SK-N-SH (cell line): ENCODE measurements around the gene SRSF10. TPM values are rescaled to one million over a fixed set of nuclear protein-coding genes. Genes with fewer than 3 reads are reported as not detected.

ENCODE experiments used
- CTCF ChIA-PET: fragments of 300-600, 350-600 bp; formaldehyde crosslinking; extraction: SDS; loops from one replicate; lab custom pipeline; 2021; lab: Yijun Ruan, JAX
- POLR2A ChIA-PET: fragments of 350-600 bp; sonication (Branson Sonifier 250); formaldehyde crosslinking; extraction: SDS; loops from one replicate; lab custom pipeline; 2020; ENCODE audit warnings: antibody characterized with exemption, inconsistent platforms; lab: Yijun Ruan, JAX
- DNase-seq: peaks from one replicate; pipeline ENCODE4 v3.0.0; 2012
- H2AFZ ChIP-seq: fragments of 200-600 bp; sonication (generic); 2 replicates; pipeline ENCODE4 v1.8.1; 2016; ENCODE audit warnings: antibody characterized with exemption, mild to moderate bottlenecking, low read depth
- H3F3A ChIP-seq: fragments of 200-600 bp; sonication (generic); replicated peaks from 2 replicates; pipeline ENCODE3; 2016; ENCODE audit warnings: antibody characterized with exemption, mild to moderate bottlenecking; ENCODE audit not compliant: insufficient read depth
- H3K27ac ChIP-seq, 2 experiments: fragments of 200-500 bp in 1 of 2; fragments of 200-600 bp in 1 of 2; sonication (Bioruptor generic) in 1 of 2; sonication (generic), shearing (Covaris generic) in 1 of 2; 2 replicates each; pipeline versions ENCODE4 v1.5.1 to v1.6.1; 2014 to 2016; ENCODE audit warnings: low read depth in 2 of 2, inconsistent platforms in 1 of 2, low read length in 1 of 2, mild to moderate bottlenecking in 1 of 2, mixed read lengths in 1 of 2
- H3K27me3 ChIP-seq: fragments of 200-600 bp; sonication (generic), shearing (Covaris generic); 2 replicates; pipeline ENCODE4 v1.6.1; 2016; ENCODE audit warnings: mixed run types; ENCODE audit not compliant: insufficient read depth
- H3K36me3 ChIP-seq, 2 experiments: fragments of 200-500 bp in 1 of 2; fragments of 200-600 bp in 1 of 2; sonication (Bioruptor generic) in 1 of 2; sonication (generic) in 1 of 2; replicated peaks in 1 of 2; 2 replicates each; pipeline versions ENCODE3 to v1.5.1; 2014 to 2016; ENCODE audit warnings: low read length in 1 of 2, mild to moderate bottlenecking in 1 of 2; ENCODE audit not compliant: insufficient read depth in 2 of 2, control insufficient read depth in 1 of 2
- H3K4me1 ChIP-seq, 2 experiments: fragments of 200-500 bp in 1 of 2; fragments of 200-600 bp in 1 of 2; sonication (Bioruptor generic) in 1 of 2; sonication (generic), shearing (Covaris generic) in 1 of 2; 2 replicates each; pipeline versions ENCODE4 v1.5.1 to v1.6.1; 2014 to 2016; ENCODE audit warnings: low read depth in 1 of 2, low read length in 1 of 2, mixed run types in 1 of 2; ENCODE audit not compliant: insufficient read depth in 2 of 2, control insufficient read depth in 1 of 2
- H3K4me2 ChIP-seq: fragments of 200-600 bp; sonication (generic), shearing (Covaris generic); 2 replicates; pipeline ENCODE4 v1.6.1; 2017; ENCODE audit warnings: mixed run types
- H3K4me3 ChIP-seq, 2 experiments: fragments of 200-500 bp in 1 of 2; fragments of 200-600 bp in 1 of 2; sonication (Bioruptor generic) in 1 of 2; sonication (generic), shearing (Covaris generic) in 1 of 2; 2 replicates each; pipeline versions ENCODE4 v1.5.1 to v1.8.1; 2014 to 2016; ENCODE audit warnings: low read depth in 2 of 2, inconsistent platforms in 1 of 2, low read length in 1 of 2, mild to moderate bottlenecking in 1 of 2, mixed read lengths in 1 of 2, moderate library complexity in 1 of 2
- H3K79me2 ChIP-seq: fragments of 200-600 bp; sonication (generic); 2 replicates; pipeline ENCODE4 v1.8.1; 2017; ENCODE audit warnings: mild to moderate bottlenecking; ENCODE audit not compliant: insufficient read depth
- H3K9ac ChIP-seq: fragments of 200-600 bp; sonication (generic); 2 replicates; pipeline ENCODE4 v1.6.1; 2017; ENCODE audit warnings: mixed run types
- H3K9me2 ChIP-seq: fragments of 200-600 bp; sonication (generic); 2 replicates; pipeline ENCODE4 v1.6.1; 2017; ENCODE audit warnings: mixed run types
- H3K9me3 ChIP-seq: fragments of 200-600 bp; sonication (generic); 2 replicates; pipeline ENCODE4 v1.6.1; 2017; ENCODE audit warnings: mixed run types, mild to moderate bottlenecking, moderate library complexity
- H4K20me1 ChIP-seq: fragments of 200-600 bp; sonication (generic); 2 replicates; pipeline ENCODE4 v1.6.1; 2017; ENCODE audit warnings: mild to moderate bottlenecking, mixed run types; ENCODE audit not compliant: insufficient read depth
- CHD2 ChIP-seq: fragments of 150-350 bp; IDR thresholded peaks from 2 replicates; pipeline ENCODE4 v1.6.1; 2018; ENCODE audit warnings: low read length; ENCODE audit not compliant: partially characterized antibody
- CTCF ChIP-seq: fragments of 200-600 bp; sonication (generic); IDR thresholded peaks from 2 replicates; pipeline ENCODE4 v1.6.1; 2017; ENCODE audit warnings: antibody characterized with exemption, mild to moderate bottlenecking, moderate library complexity
- EZH2phosphoT487 ChIP-seq: fragments of 200-600 bp; sonication (generic); IDR thresholded peaks from 2 replicates; pipeline ENCODE4 v1.6.1; 2017; ENCODE audit warnings: low read depth, mixed run types, mild to moderate bottlenecking, antibody characterized with exemption, moderate library complexity, borderline replicate concordance
- FOSL2 ChIP-seq: IDR thresholded peaks from 2 replicates; pipeline ENCODE4 v1.4.0; 2012; ENCODE audit warnings: low read depth, mild to moderate bottlenecking, moderate library complexity, borderline replicate concordance
- FOXJ3 ChIP-seq: sonication (generic); formaldehyde crosslinking; IDR thresholded peaks from 2 replicates; pipeline ENCODE4 v1.5.1; 2020; ENCODE audit warnings: mild to moderate bottlenecking, missing genetic modification reagents
- FOXM1 ChIP-seq: IDR thresholded peaks from 2 replicates; pipeline ENCODE4 v1.4.0; 2012; ENCODE audit warnings: low read depth, mild to moderate bottlenecking
- GATA2 ChIP-seq: sonication (generic); formaldehyde crosslinking; IDR thresholded peaks from 2 replicates; pipeline ENCODE4 v1.5.0; 2020; ENCODE audit warnings: mild to moderate bottlenecking, missing genetic modification reagents
- JUND ChIP-seq: IDR thresholded peaks from 2 replicates; pipeline ENCODE4 v1.4.0; 2012
- MEF2A ChIP-seq: IDR thresholded peaks from 2 replicates; pipeline ENCODE4 v1.4.0; 2012; ENCODE audit warnings: low read depth, borderline replicate concordance
- MXI1 ChIP-seq: IDR thresholded peaks from 2 replicates; pipeline ENCODE4 v1.6.1; 2012; ENCODE audit warnings: mild to moderate bottlenecking, low read depth, low read length, improper control_type of control experiment
- NFIC ChIP-seq: IDR thresholded peaks from 2 replicates; pipeline ENCODE4 v1.4.0; 2012; ENCODE audit warnings: borderline replicate concordance
- RAD21 ChIP-seq: IDR thresholded peaks from 2 replicates; pipeline ENCODE4 v1.6.1; 2012; ENCODE audit warnings: mild to moderate bottlenecking, low read length
- RFX5 ChIP-seq: IDR thresholded peaks from 2 replicates; pipeline ENCODE4 v1.6.1; 2012; ENCODE audit warnings: mild to moderate bottlenecking, improper control_type of control experiment, low read length
- RXRA ChIP-seq: IDR thresholded peaks from 2 replicates; pipeline ENCODE4 v1.4.0; 2012; ENCODE audit warnings: low read depth, mild to moderate bottlenecking, borderline replicate concordance
- SIN3A ChIP-seq: IDR thresholded peaks from 2 replicates; pipeline ENCODE4 v1.6.1; 2012; ENCODE audit warnings: low read depth, mild to moderate bottlenecking, low read length, moderate library complexity, borderline replicate concordance
- SMC3 ChIP-seq: IDR thresholded peaks from 2 replicates; pipeline ENCODE4 v1.6.1; 2012; ENCODE audit warnings: low read depth, low read length, improper control_type of control experiment
- TAF1 ChIP-seq: IDR thresholded peaks from 2 replicates; pipeline ENCODE4 v1.6.1; 2012; ENCODE audit warnings: low read depth, mild to moderate bottlenecking, low read length, moderate library complexity, borderline replicate concordance
- TCF12 ChIP-seq: IDR thresholded peaks from 2 replicates; pipeline ENCODE4 v1.4.0; 2012
- TEAD4 ChIP-seq: IDR thresholded peaks from 2 replicates; pipeline ENCODE4 v1.4.0; 2012; ENCODE audit warnings: mild to moderate bottlenecking, borderline replicate concordance; ENCODE audit not compliant: insufficient read depth
- USF1 ChIP-seq: IDR thresholded peaks from 2 replicates; pipeline ENCODE4 v1.4.0; 2012; ENCODE audit warnings: low read depth, borderline replicate concordance
- USF2 ChIP-seq: fragments of 150-350 bp; IDR thresholded peaks from 2 replicates; pipeline ENCODE4 v1.6.1; 2017; ENCODE audit warnings: antibody characterized with exemption, low read length, low read depth, borderline replicate concordance
- YY1 ChIP-seq: IDR thresholded peaks from 2 replicates; pipeline ENCODE4 v1.4.0; 2012; ENCODE audit warnings: low read depth, mild to moderate bottlenecking
- ZBTB33 ChIP-seq: IDR thresholded peaks from 2 replicates; pipeline ENCODE4 v1.4.0; 2012; ENCODE audit warnings: low read depth, borderline replicate concordance
- WGBS: methylation state at CpG from one replicate; pipeline ENCODE4 v1.1.6; 2017; ENCODE audit warnings: low lambda C conversion rate; 5-methylcytosine and 5-hydroxymethylcytosine counted together
- polyA plus RNA-seq, 3 experiments: library from polyadenylated mRNA; depleted of rRNA; stranded (reverse); fragments of >200 nt; gene quantifications; 2 replicates each; pipeline ENCODE4 v1.2.3, GENCODE V29; 2012

SRSF10 gene
- polyA plus RNA-seq (2012; rRNA removed): 79.8 and 81.8 TPM in 2 replicates
- 74.3 and 75.6 TPM in 2 replicates for polyA plus RNA-seq (2012; cell fraction: cytosol; rRNA removed)
- 110 and 164 TPM in 2 replicates for polyA plus RNA-seq (2012; cell fraction: nucleus; rRNA removed)

- Histone ChIP-seq H3K27me3 (no peaks in the 10 kb centered on the region), H3K9me2 (no peaks in the 10 kb centered on the region), H3K4me3 (peak within 1 kb of the TSS; percentile 74 to 90), H3K9ac (peak within 1 kb of the TSS; percentile 99), H3K36me3 (peaks cover 30 to 32% of the 10 kb centered on the region in 2 experiments), H3K4me1 (peaks cover 15 to 25% of the 10 kb centered on the region in 2 experiments; a peak in 3 of 4 replicates), H2AFZ (peak within 1 kb of the TSS; percentile 85), H3F3A (peaks cover 22% of the 10 kb centered on the region), H3K9me3 (no peaks in the 10 kb centered on the region; the same call in 1 of the 2 replicates), H3K4me2 (peak within 1 kb of the TSS; percentile 81), H3K27ac (peak within 1 kb of the TSS; percentile 93 to 97), H3K79me2 (peaks cover 50% of the 10 kb centered on the region), H4K20me1 (peaks cover 43% of the 10 kb centered on the region)
- POLR2A ChIA-PET: interaction anchor here (0.7 to 2.1 kb wide), 2 partner anchors 10 to 21 kb away, joined by 4 to 7 read pairs; partner anchors contain the start of gene PNRC2
- peak; percentile 97 for DNase-seq
- CTCF ChIA-PET: interaction anchor here (0.9 to 1.0 kb wide), 4 partner anchors 12 to 208 kb away, joined by 3 to 4 read pairs (median 3); no protein-coding TSS in a partner anchor
- WGBS: 2% methylated on average over 47 of the region's 84 CpGs
- TF ChIP-seq YY1: peak; percentile 85
- peak; percentile 99 for TF ChIP-seq ZBTB33
- no peak for TF ChIP-seq SMC3
- no peak for TF ChIP-seq RFX5
- no peak for TF ChIP-seq TEAD4
- TF ChIP-seq USF2: no peak
- TF ChIP-seq FOSL2: no peak
- TF ChIP-seq MXI1: peak; percentile 79
- TF ChIP-seq RAD21: no peak
- no peak for TF ChIP-seq RXRA
- TF ChIP-seq SIN3A: peak; percentile 97; the same call in 1 of the 2 replicates
- TF ChIP-seq JUND: no peak
- no peak for TF ChIP-seq USF1
- no peak; the same call in 1 of the 2 replicates for TF ChIP-seq TCF12
- TF ChIP-seq GATA2 (CRISPR knock-in tag): no peak
- peak; percentile 99 for TF ChIP-seq CHD2
- TF ChIP-seq EZH2phosphoT487: no peak
- peak; percentile 40 for TF ChIP-seq CTCF
- peak; percentile 43; the same call in 1 of the 2 replicates for TF ChIP-seq FOXJ3
- TF ChIP-seq NFIC: no peak
- no peak for TF ChIP-seq MEF2A
- peak; percentile 74 for TF ChIP-seq TAF1
- 0 out of 2 replicates have a peak, but pooled peaks have one; percentile 40 for TF ChIP-seq FOXM1
Observed at GRCh38 chr1:23979881-23980727, at the start of gene SRSF10. Gene SRSF10, minus strand, starts transcription at chr1:23980327. Its CDS starts 72 bp downstream, at chr1:23980255.
